PFSK-1 (cell line): ENCODE results near the gene INSC.

Source experiments
- FOXP2 ChIP-seq: optimal IDR thresholded peaks from 2 replicates; pipeline ENCODE3; 2011; ENCODE audit warnings: borderline replicate concordance, control low read depth, inconsistent platforms; ENCODE audit not compliant: insufficient read depth; ENCODE audit errors: extremely low read length, extremely low read depth
- POLR2AphosphoS5 ChIP-seq: IDR thresholded peaks from 2 replicates; pipeline ENCODE4 v1.6.1; 2012; ENCODE audit warnings: low read depth, mild to moderate bottlenecking, control low read depth, low read length, moderate library complexity
- REST ChIP-seq, 2 experiments: IDR thresholded peaks; 2 replicates each; pipeline versions ENCODE4 v1.6.1 to v1.8.0; 2011 to 2012; ENCODE audit warnings: low read depth in 2 of 2, low read length in 2 of 2, control low read depth in 1 of 2, inconsistent platforms in 1 of 2, mild to moderate bottlenecking in 1 of 2, moderate library complexity in 1 of 2; ENCODE audit not compliant: insufficient read depth in 1 of 2
- SIN3A ChIP-seq: IDR thresholded peaks from 2 replicates; pipeline ENCODE4 v1.6.1; 2012; ENCODE audit warnings: mild to moderate bottlenecking, low read length, moderate library complexity, borderline replicate concordance; ENCODE audit not compliant: insufficient read depth
- TAF1 ChIP-seq: IDR thresholded peaks from 2 replicates; pipeline ENCODE4 v1.6.1; 2012; ENCODE audit warnings: low read length, control low read depth, borderline replicate concordance; ENCODE audit not compliant: insufficient read depth

The INSC gene

DNA sequence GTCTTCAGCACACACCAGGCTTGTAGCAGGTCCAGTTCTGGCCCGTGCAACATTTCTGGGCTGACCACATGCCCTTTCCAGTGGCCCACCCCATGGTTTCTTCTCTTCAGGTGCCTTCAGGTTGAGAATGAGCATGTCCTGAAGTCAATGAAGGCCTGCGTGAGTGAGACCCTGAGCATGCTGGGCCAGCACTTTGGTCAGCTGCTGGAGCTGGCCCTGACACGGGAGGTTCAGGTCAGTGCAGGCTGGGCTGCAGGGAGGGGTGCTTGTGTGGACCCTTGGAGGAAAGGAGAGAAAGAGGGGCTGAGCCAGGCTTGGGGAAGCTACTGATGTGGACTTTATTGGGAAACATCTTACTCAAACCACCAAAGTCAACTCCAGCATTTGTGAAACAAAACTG lies 63.5 kb downstream of the INSC start:
- TF ChIP-seq REST (IDR thresholded peaks at IDR 0.05; ENCODE audit: insufficient read depth in 1 of 2, low read depth in 2 of 2, low read length in 2 of 2), result no peak
- TF ChIP-seq FOXP2, result no peak
- TF ChIP-seq POLR2AphosphoS5, result no peak
- no peak for TF ChIP-seq TAF1
- TF ChIP-seq SIN3A, result no peak

DNA sequence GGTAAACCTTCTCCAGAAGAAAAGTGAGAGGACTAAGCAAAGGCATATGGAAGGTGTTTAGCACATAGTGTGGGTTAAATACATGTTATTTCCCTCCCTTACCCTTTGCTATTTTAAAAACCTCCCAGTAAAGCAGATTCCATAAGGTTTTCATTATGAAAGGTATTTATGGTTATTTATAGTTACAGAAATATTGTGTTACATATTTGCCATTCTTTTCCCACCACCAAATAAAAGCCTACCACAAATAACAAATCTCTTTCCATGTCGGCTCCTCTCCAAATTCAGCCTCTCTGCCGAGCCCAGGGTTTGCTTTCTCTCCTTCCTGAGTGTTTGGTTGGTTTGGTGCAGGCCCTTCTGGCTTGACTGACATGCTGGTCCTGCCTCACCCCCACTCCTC lies 64.4 kb downstream of the INSC start:
- TF ChIP-seq SIN3A (no peak), POLR2AphosphoS5 (no peak), REST (IDR thresholded peaks at IDR 0.05; ENCODE audit: insufficient read depth in 1 of 2, low read depth in 2 of 2, low read length in 2 of 2) (no peak), FOXP2 (no peak), TAF1 (no peak)

DNA sequence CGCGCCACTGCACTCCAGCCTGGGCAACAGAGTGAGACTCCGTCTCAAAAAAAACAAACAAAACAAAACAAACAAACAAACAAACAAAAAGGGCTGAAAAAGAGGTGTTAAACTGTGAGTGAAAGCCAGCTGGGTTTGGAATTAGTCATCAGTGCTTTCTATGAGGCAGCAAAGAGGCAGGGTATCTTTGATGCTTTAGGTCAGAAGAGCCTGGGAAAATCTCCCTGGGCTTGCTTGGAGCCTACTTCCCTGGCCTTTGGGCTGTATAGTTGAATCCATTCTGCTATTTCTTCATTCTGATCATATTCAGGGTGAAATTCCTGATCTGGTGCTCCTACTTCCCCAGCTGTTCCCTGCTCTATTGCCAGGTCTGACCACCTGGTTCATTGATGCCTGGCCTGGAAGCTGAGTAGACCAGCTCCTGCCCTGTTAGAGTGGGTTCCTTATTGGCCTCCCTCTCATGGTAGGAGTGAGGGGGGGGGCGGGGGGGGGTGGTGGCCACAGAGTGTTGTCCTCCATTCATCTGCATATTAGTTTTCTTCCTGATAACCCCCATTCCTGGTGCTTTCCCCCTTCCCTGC lies 65.6 kb downstream of the INSC start:
- TF ChIP-seq FOXP2 (no peak), SIN3A (no peak), POLR2AphosphoS5 (no peak), TAF1 (no peak), REST (IDR thresholded peaks at IDR 0.05; ENCODE audit: insufficient read depth in 1 of 2, low read depth in 2 of 2, low read length in 2 of 2) (no peak)

DNA sequence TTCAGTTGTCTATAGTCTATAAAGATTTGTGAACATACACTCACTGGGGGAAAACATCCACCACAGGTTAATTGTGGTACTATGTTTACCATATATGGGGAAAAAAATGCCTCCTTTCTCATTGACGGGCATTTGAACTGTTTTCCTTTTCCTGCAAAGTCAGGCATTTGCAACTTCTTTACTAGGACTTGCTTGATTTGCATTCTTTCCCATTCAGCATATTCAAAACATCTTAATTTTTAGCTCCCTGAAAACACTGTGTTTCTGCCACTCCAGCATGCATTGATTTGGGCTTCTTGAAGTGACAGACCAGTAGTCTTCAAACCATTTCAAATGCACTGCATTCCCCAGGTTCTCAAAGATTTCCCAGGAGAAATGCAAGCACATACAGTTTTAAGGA lies 67.6 kb downstream of the INSC start:
- TF ChIP-seq FOXP2 (no peak), REST (IDR thresholded peaks at IDR 0.05; ENCODE audit: insufficient read depth in 1 of 2, low read depth in 2 of 2, low read length in 2 of 2) (no peak), POLR2AphosphoS5 (no peak), TAF1 (no peak), SIN3A (no peak)

- TF ChIP-seq FOXP2, result no peak
- TF ChIP-seq POLR2AphosphoS5, result no peak
- no peak for TF ChIP-seq TAF1
- no peak for TF ChIP-seq SIN3A
- TF ChIP-seq REST (IDR thresholded peaks at IDR 0.05; ENCODE audit: insufficient read depth in 1 of 2, low read depth in 2 of 2, low read length in 2 of 2), result no peak
Observed at GRCh38 chr11:15185021-15185420, 70.3 kb downstream of the INSC start.
